Body of pancreas (tissue), 4 donors: ENCODE results near the gene EXOC3.

Experiments
- POLR2A ChIP-seq, 3 donors: fragments of 450-650 bp; IDR thresholded peaks; one replicate each; pipeline ENCODE4 v1.6.1; 2016; ENCODE audit warnings: antibody characterized with exemption in 3 of 3, mild to moderate bottlenecking in 2 of 3
- TF ChIP-seq, protein P1 (sequence below), 7 experiments: fragments of 450-650 bp in 4 of 7; fragments of 200-600 bp in 3 of 7; sonication (generic) in 3 of 7; IDR thresholded peaks; one replicate each; pipeline ENCODE4 v1.5.1; 2016 to 2019; ENCODE audit warnings: antibody characterized with exemption in 7 of 7

DNA sequence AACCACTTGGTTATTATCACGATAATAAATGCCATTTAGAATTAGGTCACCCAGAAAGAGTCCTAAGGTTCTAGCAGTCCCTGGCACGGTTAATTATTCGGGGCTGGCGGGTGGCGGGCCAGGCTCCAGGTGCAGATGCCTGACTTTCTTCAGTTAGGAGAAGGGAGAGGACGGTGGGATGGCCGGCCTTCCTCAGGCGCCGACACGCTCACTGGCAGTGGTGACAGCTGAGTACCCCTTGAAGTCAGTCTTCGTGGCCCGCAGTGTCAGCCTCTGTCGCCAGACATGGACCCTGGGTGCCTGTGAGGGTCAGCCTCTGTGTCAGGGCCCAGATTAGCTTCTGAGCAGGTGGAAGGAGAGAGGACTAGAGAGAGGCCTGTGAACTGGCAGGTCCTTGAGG is 21.1 kb upstream of the EXOC3 start:
- TF ChIP-seq, protein P1, sequence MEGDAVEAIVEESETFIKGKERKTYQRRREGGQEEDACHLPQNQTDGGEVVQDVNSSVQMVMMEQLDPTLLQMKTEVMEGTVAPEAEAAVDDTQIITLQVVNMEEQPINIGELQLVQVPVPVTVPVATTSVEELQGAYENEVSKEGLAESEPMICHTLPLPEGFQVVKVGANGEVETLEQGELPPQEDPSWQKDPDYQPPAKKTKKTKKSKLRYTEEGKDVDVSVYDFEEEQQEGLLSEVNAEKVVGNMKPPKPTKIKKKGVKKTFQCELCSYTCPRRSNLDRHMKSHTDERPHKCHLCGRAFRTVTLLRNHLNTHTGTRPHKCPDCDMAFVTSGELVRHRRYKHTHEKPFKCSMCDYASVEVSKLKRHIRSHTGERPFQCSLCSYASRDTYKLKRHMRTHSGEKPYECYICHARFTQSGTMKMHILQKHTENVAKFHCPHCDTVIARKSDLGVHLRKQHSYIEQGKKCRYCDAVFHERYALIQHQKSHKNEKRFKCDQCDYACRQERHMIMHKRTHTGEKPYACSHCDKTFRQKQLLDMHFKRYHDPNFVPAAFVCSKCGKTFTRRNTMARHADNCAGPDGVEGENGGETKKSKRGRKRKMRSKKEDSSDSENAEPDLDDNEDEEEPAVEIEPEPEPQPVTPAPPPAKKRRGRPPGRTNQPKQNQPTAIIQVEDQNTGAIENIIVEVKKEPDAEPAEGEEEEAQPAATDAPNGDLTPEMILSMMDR (IDR thresholded peaks at IDR 0.05) = no peak
- TF ChIP-seq POLR2A (IDR thresholded peaks at IDR 0.05) = no peak
